Mucosa of descending colon (tissue), 3 donors: ENCODE results near the gene SASH3. TPM values are rescaled to one million over a fixed set of nuclear protein-coding genes. Genes with fewer than 3 reads are reported as not detected.

Experiments
- ATAC-seq: fragments of 200-7000 bp; cut with Tn5 transposase; one replicate; pipeline ENCODE4 v1.9.1; 2020; ENCODE audit warnings: mild to moderate bottlenecking, moderate library complexity
- DNase-seq, 3 donors: peaks; one replicate each; pipeline ENCODE4 v3.0.0-alpha.2; 2020
- H3K36me3 ChIP-seq: fragments of 200-600 bp; one replicate; pipeline ENCODE4 v1.8.0; 2021; ENCODE audit warnings: low read depth, mild to moderate bottlenecking
- H3K4me1 ChIP-seq: fragments of 200-600 bp; one replicate; pipeline ENCODE4 v1.8.0; 2021; ENCODE audit warnings: low read depth, mild to moderate bottlenecking
- H3K4me3 ChIP-seq: fragments of 200-600 bp; one replicate; pipeline ENCODE4 v1.8.0; 2021; ENCODE audit warnings: mild to moderate bottlenecking
- H3K9me3 ChIP-seq: fragments of 200-600 bp; one replicate; pipeline ENCODE4 v1.8.0; 2021; ENCODE audit warnings: mild to moderate bottlenecking
- CTCF ChIP-seq: fragments of 200-600 bp; IDR thresholded peaks from one replicate; pipeline ENCODE4 v1.8.0; 2022; ENCODE audit warnings: antibody characterized with exemption, mild to moderate bottlenecking
- intact Hi-C, 2 donors: fragments of 100-400 bp; cut with DNase I in 1 of 2; cut with micrococcal nuclease in 1 of 2; formaldehyde crosslinking; loops; one replicate each; pipeline versions ENCODE4 v1.11.0 to v1.11.1; 2022; cut with DNase I, micrococcal nuclease
- total RNA-seq, 3 donors: library from RNA; stranded (reverse); fragmentation: NEBNext Ultra II Directional in 2 of 3; extraction: Animal tissue kit (Norgen Biotek cat#: 25700) in 2 of 3; gene quantifications; one replicate each; pipeline versions ENCODE4 v1.2.1 to v1.2.4, GENCODE V29; 2021 to 2023
- donor health status: DM: no; HTN: no; CAD: no; lungs with moderate emphysema.
- donor health status: DM: no; HTN: no; CAD: no.
- donor health status: DM: no; HTN: yes; CAD: no.

The SASH3 gene
- total RNA-seq, 3 donors from 2014 or later: 6.1 to 10.1 (median 7.2) TPM

DNA sequence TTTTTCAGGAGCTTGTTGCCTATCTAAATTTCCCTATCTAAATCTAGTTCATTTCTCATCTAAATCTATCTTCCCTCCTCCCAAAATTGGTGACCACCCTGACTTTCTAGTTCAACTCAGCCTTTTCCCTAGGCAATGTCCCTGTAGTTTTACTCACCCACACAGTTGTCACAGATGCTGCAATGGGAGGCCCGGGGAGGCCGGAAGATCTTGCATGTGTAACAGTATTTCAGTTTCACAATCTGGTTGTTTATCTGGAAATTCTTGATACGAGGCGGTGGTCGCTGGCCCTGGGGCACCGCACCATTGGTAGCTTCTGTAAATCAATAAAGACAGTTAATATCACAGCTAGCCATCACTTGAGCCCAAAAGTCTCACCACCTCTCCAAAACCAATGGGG lies 43.8 kb downstream of the SASH3 start:
- DNase-seq (no peak), ATAC-seq (no peak)
- no peak overlapping the region for H3K4me3 ChIP-seq
- H3K4me1 ChIP-seq: no peaks in the 10 kb centered on the region
- intact Hi-C loops: no loop called here
- no peaks in the 10 kb centered on the region for H3K9me3 ChIP-seq
- H3K36me3 ChIP-seq: no peaks in the 10 kb centered on the region
- no peak for TF ChIP-seq CTCF

DNA sequence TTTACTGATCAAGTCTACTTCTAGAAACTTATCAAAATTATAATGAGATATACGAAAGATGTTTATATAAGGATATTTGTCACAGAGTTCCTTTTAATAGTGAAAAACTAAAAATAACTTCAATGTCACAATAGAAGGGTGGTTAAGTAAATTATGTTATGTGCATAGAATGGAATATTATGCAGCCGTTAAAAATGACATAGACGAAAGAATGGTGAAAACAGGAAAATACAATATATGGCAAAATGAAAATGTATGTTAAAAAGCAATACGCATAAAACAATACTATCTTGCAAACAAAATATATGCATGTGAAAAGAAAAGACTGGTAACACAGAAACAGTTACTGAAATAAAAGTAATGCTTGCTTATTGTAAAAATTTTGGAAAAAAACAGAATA lies 44.9 kb downstream of the SASH3 start:
- intact Hi-C loops: no loop called here
- Histone ChIP-seq H3K9me3 (no peaks in the 10 kb centered on the region), H3K4me1 (no peaks in the 10 kb centered on the region), H3K36me3 (no peaks in the 10 kb centered on the region), H3K4me3 (no peak overlapping the region)
- DNase-seq (no peak), ATAC-seq (no peak)
- TF ChIP-seq CTCF: no peak

- TF ChIP-seq CTCF: no peak
- intact Hi-C loops: no loop called here
- no peaks in the 10 kb centered on the region for H3K9me3 ChIP-seq
- H3K36me3 ChIP-seq: no peaks in the 10 kb centered on the region
- ATAC-seq (peak; percentile 73), DNase-seq (peak in 1 of 3 donors; percentile 59)
- H3K4me3 ChIP-seq: no peak overlapping the region
- H3K4me1 ChIP-seq: no peaks in the 10 kb centered on the region
Measured at GRCh38 chrX:129825746-129826505, 46.2 kb downstream of the SASH3 start.

- intact Hi-C loops: no loop called here
Measured at GRCh38 chrX:129830494-129830893, 50.7 kb downstream of the SASH3 start.

DNA sequence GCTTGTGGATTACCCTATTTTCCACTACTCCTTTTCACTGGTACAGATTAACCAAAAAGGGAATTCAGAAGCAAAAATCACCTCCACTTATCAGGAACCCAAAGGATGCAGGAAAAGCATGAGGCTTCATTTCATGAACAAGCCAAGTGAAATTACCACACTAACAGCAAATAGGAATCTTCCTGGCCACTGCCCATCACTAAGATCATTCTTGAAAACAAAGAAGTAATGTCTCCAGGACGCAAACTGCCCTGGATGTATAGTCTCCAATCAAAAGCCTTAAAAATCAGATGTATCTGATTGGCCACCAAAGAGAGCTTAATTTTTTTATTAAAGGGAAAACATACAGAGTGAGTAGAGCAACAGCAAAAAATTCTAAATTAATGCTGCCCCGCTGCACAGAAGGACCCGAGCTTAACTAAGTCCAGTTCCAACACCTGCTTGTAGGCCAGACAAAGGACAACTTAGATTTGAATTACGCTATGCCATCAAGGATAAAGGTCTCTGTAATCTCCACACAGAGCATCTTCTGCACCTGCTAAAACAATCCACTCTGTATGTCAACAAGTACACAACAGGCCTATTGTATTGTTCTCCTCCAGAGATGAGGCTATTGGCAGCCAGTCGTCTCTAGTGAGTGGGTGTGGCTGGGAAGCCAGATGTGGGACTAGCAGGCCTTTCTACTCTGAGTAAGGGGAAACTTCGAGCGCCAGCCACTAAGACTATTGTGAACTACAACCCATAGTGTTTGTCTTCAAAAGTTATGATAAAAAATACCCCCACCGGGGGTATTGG lies 51.5 kb downstream of the SASH3 start:
- H3K9me3 ChIP-seq: no peaks in the 10 kb centered on the region
- peak in 1 of 3 donors; percentile 16 for DNase-seq
- no peak overlapping the region for H3K4me3 ChIP-seq
- no peaks in the 10 kb centered on the region for H3K4me1 ChIP-seq
- no peak for TF ChIP-seq CTCF
- peak; percentile 79 for ATAC-seq
- no peaks in the 10 kb centered on the region for H3K36me3 ChIP-seq
- intact Hi-C loops: no loop called here

More at GRCh38 chrX:129830494-129830893, 50.7 kb downstream of the SASH3 start:
- H3K4me3 ChIP-seq: no peak overlapping the region
- DNase-seq (no peak), ATAC-seq (no peak)
- no peaks in the 10 kb centered on the region for H3K36me3 ChIP-seq
- no peak for TF ChIP-seq CTCF
- no peaks in the 10 kb centered on the region for H3K9me3 ChIP-seq
- H3K4me1 ChIP-seq: no peaks in the 10 kb centered on the region
